Measurements from ENCODE around the gene TNPO3.

The TNPO3 gene

GRCh38 chr7:128906766-128907559 is 147.9 kb downstream of the TNPO3 start:
- no peak for DNase-seq (ENCODE audit: low read depth)

DNA sequence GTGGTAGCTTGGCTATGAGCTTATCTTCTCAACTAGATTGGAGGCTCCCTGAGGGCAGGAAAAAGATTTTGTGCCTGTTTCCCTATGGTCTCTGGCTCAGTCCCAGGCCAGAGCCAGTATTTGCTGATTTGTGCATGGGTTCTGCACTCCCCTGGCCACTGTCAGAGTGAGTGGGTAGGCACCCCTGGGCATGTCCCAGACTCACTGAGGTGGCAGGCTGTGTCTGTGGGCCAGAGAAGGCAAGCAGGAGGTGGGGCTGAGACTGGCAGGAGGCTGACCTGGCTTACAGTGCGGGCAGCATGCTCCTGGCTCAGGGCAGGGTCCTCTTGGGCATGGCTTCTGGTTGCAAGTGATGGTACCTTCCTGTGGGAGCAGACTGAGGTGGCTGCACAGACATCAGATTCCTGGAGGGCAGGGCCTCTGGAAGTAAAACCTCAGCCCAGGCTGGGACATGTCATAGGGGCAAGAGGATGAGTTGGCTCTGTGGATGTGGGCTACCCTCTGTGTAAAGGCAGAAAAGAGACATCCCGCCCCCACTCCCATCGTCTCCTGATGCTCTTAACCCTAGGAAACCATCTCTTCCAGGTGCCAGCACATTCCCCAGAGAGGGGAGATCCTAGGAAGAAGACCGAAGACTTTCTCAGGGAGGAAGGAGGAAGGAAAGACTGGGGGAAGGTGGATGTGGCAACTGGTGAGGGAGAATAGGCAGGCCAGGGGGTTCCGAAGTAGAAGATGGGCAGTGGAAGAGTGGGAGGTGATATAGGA is 148.7 kb downstream of the TNPO3 start:
- DNase-seq (ENCODE audit: low read depth), result no peak

DNA sequence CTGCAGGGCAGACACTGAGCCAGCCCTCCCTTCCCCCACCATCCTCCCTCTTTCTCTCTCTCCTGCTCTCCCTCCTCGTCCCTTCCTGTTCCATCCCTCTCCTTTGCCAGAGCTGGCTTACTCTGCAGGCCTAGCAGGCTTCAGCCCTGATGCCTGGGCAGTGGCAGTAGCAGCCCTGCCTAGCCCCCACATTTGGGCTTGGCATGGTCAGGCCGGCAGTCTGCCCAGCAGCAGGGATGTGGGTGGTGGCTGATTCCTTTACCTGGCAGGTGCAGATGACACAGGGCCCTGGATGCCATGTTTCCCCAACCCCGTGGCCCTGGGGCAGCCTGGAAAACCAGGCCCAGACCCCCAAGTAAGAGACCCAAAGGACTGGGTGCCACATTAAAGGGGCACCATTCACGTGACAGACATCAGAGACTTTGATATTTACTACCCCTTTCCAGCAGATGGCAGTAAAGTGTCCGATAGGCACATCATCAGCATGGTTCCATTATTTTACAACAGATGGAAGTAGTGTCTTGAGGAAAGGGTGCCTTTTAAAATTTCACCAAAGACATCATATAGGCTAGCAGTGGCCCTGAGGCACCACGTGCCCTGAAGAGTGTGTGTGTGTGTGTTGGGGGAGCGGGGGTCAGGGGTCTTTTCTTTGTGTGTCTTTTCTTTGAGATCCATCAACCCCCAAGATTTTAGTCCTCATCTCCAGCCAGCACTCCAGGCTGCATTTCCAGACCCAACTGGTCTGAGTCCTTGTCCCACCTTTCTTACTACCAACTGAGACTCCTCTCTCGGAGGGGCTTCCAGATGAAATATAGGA is 150.3 kb downstream of the TNPO3 start:
- no peak for DNase-seq (ENCODE audit: low read depth)
